Choroid plexus epithelial cell (primary cell): ENCODE data around the gene THRA.
A peak's percentile ranks its signal among the peaks of the same experiment; 100 is the strongest.
"Not testable (repeated sequence)": the region's sequence is repeated elsewhere in the genome, so short reads cannot be mapped to it uniquely, and the experiment has no call there.

Experiments used
- DNase-seq: peaks from one replicate; pipeline ENCODE4 v3.0.0-alpha.2; 2010; ENCODE audit warnings: low read depth
- H3K4me3 ChIP-seq: 2 replicates; pipeline ENCODE4 v1.5.1; 2011; ENCODE audit warnings: low read depth, mild to moderate bottlenecking, control low read depth, low read length, moderate library complexity
- TF ChIP-seq, protein P1 (sequence below): conservative IDR thresholded peaks from 2 replicates; pipeline ENCODE4 v1.5.1; 2011; ENCODE audit warnings: low read depth, mild to moderate bottlenecking, control low read depth, inconsistent platforms, low read length, moderate library complexity

Gene THRA

DNA sequence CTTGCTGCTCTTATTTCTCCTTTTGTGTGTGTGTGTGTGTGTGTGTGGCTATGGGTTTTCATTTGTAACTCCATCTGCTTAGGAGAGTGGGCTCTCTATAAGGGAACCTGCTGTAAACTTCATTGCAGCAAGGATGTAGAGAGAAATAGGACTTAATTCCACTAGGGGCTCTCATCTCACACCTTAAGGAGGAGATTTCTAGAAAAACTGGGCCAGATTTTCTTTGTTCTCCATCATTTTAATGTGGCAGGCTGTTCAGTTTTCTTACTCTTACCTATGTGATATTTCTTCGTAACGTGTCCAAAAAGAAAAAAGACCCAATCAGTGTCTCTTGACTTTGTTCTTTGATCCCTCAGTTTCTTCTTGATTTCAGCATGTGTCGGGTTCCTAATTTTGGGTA, 73.1 kb downstream of the THRA start:
- TF ChIP-seq, protein P1, sequence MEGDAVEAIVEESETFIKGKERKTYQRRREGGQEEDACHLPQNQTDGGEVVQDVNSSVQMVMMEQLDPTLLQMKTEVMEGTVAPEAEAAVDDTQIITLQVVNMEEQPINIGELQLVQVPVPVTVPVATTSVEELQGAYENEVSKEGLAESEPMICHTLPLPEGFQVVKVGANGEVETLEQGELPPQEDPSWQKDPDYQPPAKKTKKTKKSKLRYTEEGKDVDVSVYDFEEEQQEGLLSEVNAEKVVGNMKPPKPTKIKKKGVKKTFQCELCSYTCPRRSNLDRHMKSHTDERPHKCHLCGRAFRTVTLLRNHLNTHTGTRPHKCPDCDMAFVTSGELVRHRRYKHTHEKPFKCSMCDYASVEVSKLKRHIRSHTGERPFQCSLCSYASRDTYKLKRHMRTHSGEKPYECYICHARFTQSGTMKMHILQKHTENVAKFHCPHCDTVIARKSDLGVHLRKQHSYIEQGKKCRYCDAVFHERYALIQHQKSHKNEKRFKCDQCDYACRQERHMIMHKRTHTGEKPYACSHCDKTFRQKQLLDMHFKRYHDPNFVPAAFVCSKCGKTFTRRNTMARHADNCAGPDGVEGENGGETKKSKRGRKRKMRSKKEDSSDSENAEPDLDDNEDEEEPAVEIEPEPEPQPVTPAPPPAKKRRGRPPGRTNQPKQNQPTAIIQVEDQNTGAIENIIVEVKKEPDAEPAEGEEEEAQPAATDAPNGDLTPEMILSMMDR = no peak
- no peak overlapping the region for H3K4me3 ChIP-seq
- no peak for DNase-seq

DNA sequence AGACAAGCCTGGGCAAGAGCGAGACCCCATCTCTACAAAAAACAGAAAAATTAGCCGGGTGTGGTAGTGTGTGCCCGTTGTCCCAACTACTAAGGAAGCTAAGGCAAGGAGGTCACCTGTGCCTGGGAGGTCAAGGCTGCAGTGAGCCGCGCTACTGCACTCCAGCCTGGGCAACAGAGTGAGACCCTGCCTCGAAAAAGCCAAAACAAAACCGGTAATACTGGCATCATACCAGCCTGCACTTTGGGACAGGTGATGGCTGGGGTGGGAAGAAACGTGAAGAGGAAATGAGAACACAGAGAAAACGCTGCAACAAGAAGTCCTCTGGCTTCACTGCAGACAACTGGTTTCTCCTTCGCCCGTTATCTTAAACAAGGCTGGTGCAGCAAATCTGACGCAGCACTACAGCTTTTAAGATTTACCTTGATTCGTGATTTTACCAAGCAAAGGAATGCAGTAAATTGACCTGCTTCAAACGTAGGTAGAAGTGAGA, 76.8 kb downstream of the THRA start:
- DNase-seq = no peak
- H3K4me3 ChIP-seq = peak overlapping the region; percentile 87
- TF ChIP-seq, protein P1 = no peak

DNA sequence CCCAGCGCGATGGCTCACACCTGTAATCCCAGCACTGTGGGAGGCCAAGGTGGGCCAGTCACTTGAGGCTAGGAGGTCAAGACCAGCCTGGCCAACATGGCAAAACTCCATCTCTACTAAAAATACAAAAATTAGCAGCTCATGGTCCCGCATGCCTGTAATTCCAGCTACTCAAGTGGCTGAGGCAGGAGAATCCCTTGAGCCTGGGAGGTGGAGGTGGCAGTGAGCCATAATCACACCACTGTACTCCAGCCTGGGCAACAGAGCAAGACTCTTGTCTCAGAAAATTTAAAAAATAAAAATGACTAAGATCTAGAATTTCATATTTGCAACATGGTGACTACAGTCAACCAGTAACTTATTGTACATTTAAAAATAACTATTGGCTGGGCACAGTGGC, 80.4 kb downstream of the THRA start:
- DNase-seq, H3K4me3 ChIP-seq: not testable (repeated sequence)
